Measurements from ENCODE around the gene SLC4A9.

- TF ChIP-seq EP300 (IDR thresholded peaks at IDR 0.05) (no peak), CTCF (IDR thresholded peaks at IDR 0.05) (no peak), POLR2A (IDR thresholded peaks at IDR 0.05) (no peak), POLR2AphosphoS5 (IDR thresholded peaks at IDR 0.05) (no peak)
Measured at GRCh38 chr5:140310434-140310833, 49.6 kb upstream of the SLC4A9 start.
